Heart left ventricle (tissue), 13 donors: ENCODE results near the gene ZNF497.

Experiments used
- CTCF ChIP-seq, 12 donors: fragments of 200-600 bp; sonication (generic) in 4 of 12; IDR thresholded peaks; one replicate each; pipeline versions ENCODE4 v1.5.0 to v1.8.0; 2018 to 2022; ENCODE audit warnings: antibody characterized with exemption in 12 of 12, mild to moderate bottlenecking in 5 of 12
- POLR2A ChIP-seq, 2 donors: fragments of 450-650 bp; IDR thresholded peaks; one replicate each; pipeline ENCODE4 v1.6.1; 2017; ENCODE audit warnings: antibody characterized with exemption in 2 of 2, mild to moderate bottlenecking in 2 of 2, moderate library complexity in 2 of 2
- donor health status: ischemic (EF 13 %, LVEDD 7.1; RV severe dilation, severe dysfunction).
- donor health status: DM: no; HTN: yes; CAD: no.
- donor health status: DM: no; HTN: no; CAD: no.
- donor health status: ischemic (EF 25% LVEDD 6.9; RV normal size, moderate dysfunction).
- donor health status: ischemic (EF 25% LVEDD 5.7; RV mildly dilated, moderate dysfunction).
- donor health status: ischemic (EF 35%, LVEDD 5.7; RV mildly dilated, moderate dysfunction).
- donor health status: nonischemic (EF 11% LVEDD 7.7; RV severe dilation, severe dysfunction).
- donor health status: DM: yes; HTN: yes; CAD: no.
- donor health status: PGD.
- donor health status: ischemic (EF 29% LVEDD 5.4; RV normal size, mild dysfunction).
- donor health status: nonischemic (EF 23%, LVEDD 6.1; RV moderate dilation, normal function).

GRCh38 chr19:58317476-58318072 lies 45.0 kb downstream of the ZNF497 start:
- TF ChIP-seq CTCF (IDR thresholded peaks at IDR 0.05) (no peak), POLR2A (IDR thresholded peaks at IDR 0.05) (no peak)
